ENCODE results near the gene ATP6V0E2.
A peak's percentile ranks its signal among the peaks of the same experiment; 100 is the strongest.
"Not testable (repeated sequence)": the region's sequence is repeated elsewhere in the genome, so short reads cannot be mapped to it uniquely, and the experiment has no call there.

The ATP6V0E2 gene

GRCh38 chr7:149880638-149881311 lies 7.0 kb downstream of the ATP6V0E2 start:
- peak; percentile 31 for DNase-seq

- no peak for DNase-seq
These were observed 7.8 kb downstream of the ATP6V0E2 start for GRCh38 chr7:149881328-149882247.

GRCh38 chr7:149882248-149883047 lies 8.7 kb downstream of the ATP6V0E2 start:
- DNase-seq = peak; percentile 9

GRCh38 chr7:149883048-149883438 lies 9.3 kb downstream of the ATP6V0E2 start:
- no peak for DNase-seq

- peak; percentile 36 for DNase-seq
These were observed 9.7 kb downstream of the ATP6V0E2 start for GRCh38 chr7:149883452-149883861.

- DNase-seq = no peak
These were observed 10.2 kb downstream of the ATP6V0E2 start for GRCh38 chr7:149884016-149884415.

GRCh38 chr7:149884541-149884940 lies 10.8 kb downstream of the ATP6V0E2 start:
- DNase-seq = no peak

GRCh38 chr7:149885191-149886017 lies 11.6 kb downstream of the ATP6V0E2 start:
- DNase-seq = no peak

- DNase-seq = no peak
These were observed 12.2 kb downstream of the ATP6V0E2 start for GRCh38 chr7:149886018-149886415.

GRCh38 chr7:149887311-149887710 lies 13.5 kb downstream of the ATP6V0E2 start:
- no peak for DNase-seq

- DNase-seq = not testable (repeated sequence)
These were observed 16.9 kb downstream of the ATP6V0E2 start for GRCh38 chr7:149890715-149891114.

- DNase-seq = not testable (repeated sequence)
These were observed 21.2 kb downstream of the ATP6V0E2 start for GRCh38 chr7:149894957-149895356.

- not testable (repeated sequence) for DNase-seq
These were observed 34.1 kb downstream of the ATP6V0E2 start for GRCh38 chr7:149907776-149908376.

- not testable (repeated sequence) for DNase-seq
These were observed 36.5 kb downstream of the ATP6V0E2 start for GRCh38 chr7:149910219-149910618.

GRCh38 chr7:149912126-149912525 lies 38.4 kb downstream of the ATP6V0E2 start:
- not testable (repeated sequence) for DNase-seq

GRCh38 chr7:149926414-149926813 lies 52.6 kb downstream of the ATP6V0E2 start:
- not testable (repeated sequence) for DNase-seq
